K562 (cell line): Measurements from ENCODE around the gene CD4. TPM values are rescaled to one million over a fixed set of nuclear protein-coding genes. Genes with fewer than 3 reads are reported as not detected.
A peak's percentile ranks its signal among the peaks of the same experiment; 100 is the strongest.

Experiments
- ATF2 ChIP-seq: sonication (generic); formaldehyde crosslinking; IDR thresholded peaks from 2 replicates; pipeline ENCODE4 v1.8.1; 2022; ENCODE audit warnings: missing genetic modification reagents
- BCL6 ChIP-seq: fragments of 250-450 bp; sonication (Bioruptor Pico); IDR thresholded peaks from 2 replicates; pipeline ENCODE4 v1.4.0; 2020
- BRD4 ChIP-seq: fragments of 200-600 bp; sonication (generic); IDR thresholded peaks from 2 replicates; pipeline ENCODE4 v1.6.1; 2017; ENCODE audit warnings: inconsistent platforms
- CREB3L1 ChIP-seq: fragments of 450-650 bp; IDR thresholded peaks from 2 replicates; pipeline ENCODE4 v1.6.1; 2014; ENCODE audit warnings: low read depth, mild to moderate bottlenecking, moderate library complexity, borderline replicate concordance
- CUX1 ChIP-seq: fragments of 200-800 bp; sonication (Bioruptor generic); IDR thresholded peaks from 2 replicates; pipeline ENCODE4 v1.6.1; 2016; ENCODE audit warnings: missing genetic modification characterization, missing compliant biosample characterization
- FOS ChIP-seq: IDR thresholded peaks from 3 replicates; pipeline ENCODE4 v1.6.1; 2011; ENCODE audit not compliant: insufficient read length; ENCODE audit errors: extremely low read depth
- HMBOX1 ChIP-seq: sonication (generic); IDR thresholded peaks from 2 replicates; pipeline ENCODE4 v1.6.1; 2016
- JUND ChIP-seq, 2 experiments: IDR thresholded peaks; 2 replicates in 1 of 2; 3 replicates in 1 of 2; pipeline ENCODE4 v1.6.1; 2011; ENCODE audit warnings: borderline replicate concordance in 2 of 2, low read depth in 2 of 2, low read length in 2 of 2, improper control_type of control experiment in 1 of 2, missing biosample characterization in 1 of 2, missing genetic modification characterization in 1 of 2, missing genetic modification reagents in 1 of 2
- MAFG ChIP-seq: fragments of 450-650 bp; conservative IDR thresholded peaks from 2 replicates; pipeline ENCODE4 v1.6.1; 2016; ENCODE audit warnings: missing genetic modification characterization, missing compliant biosample characterization
- NR2F6 ChIP-seq: fragments of 450-650 bp; formaldehyde crosslinking; IDR thresholded peaks from 2 replicates; pipeline ENCODE4 v1.4.0; 2020; ENCODE audit warnings: mild to moderate bottlenecking
- SMARCE1 ChIP-seq: fragments of 450-650 bp; IDR thresholded peaks from 2 replicates; pipeline ENCODE4 v1.7.1; 2016; ENCODE audit warnings: mild to moderate bottlenecking
- VEZF1 ChIP-seq: fragments of 200-800 bp; sonication (Bioruptor generic); IDR thresholded peaks from 2 replicates; pipeline ENCODE4 v1.6.1; 2017; ENCODE audit warnings: missing genetic modification characterization, missing compliant biosample characterization
- ZFPM2 ChIP-seq: fragments of 250-450 bp; sonication (Bioruptor Pico); IDR thresholded peaks from 2 replicates; pipeline ENCODE4 v1.5.1; 2022; ENCODE audit warnings: mild to moderate bottlenecking
- ZNF644 ChIP-seq: fragments of 200-800 bp; sonication (Bioruptor generic); IDR thresholded peaks from 2 replicates; pipeline ENCODE4 v1.6.1; 2016; ENCODE audit warnings: low read depth, missing genetic modification characterization, missing compliant biosample characterization
- ZNF77 ChIP-seq: fragments of 250-450 bp; sonication (Bioruptor Pico); IDR thresholded peaks from 2 replicates; pipeline ENCODE4 v1.5.0; 2020
- ZNF79 ChIP-seq: fragments of 250-450 bp; sonication (Bioruptor Pico); IDR thresholded peaks from 2 replicates; pipeline ENCODE4 v1.4.0; 2020; ENCODE audit warnings: low read depth, mild to moderate bottlenecking, moderate library complexity
- ZSCAN29 ChIP-seq: fragments of 450-650 bp; IDR thresholded peaks from 2 replicates; pipeline ENCODE4 v1.6.1; 2017
- polyA plus RNA-seq, 8 experiments: library from polyadenylated mRNA; depleted of rRNA in 4 of 8; stranded (reverse) in 5 of 8; unstranded in 3 of 8; fragments of >200 nt; fragmentation: Nextera tagmentation in 2 of 8; fragmentation: Illumina TruSeq in 1 of 8; extraction: Ambion mirVana in 2 of 8; extraction: Trizol in 1 of 8; gene quantifications; 2 replicates each; pipeline versions ENCODE4 v1.2.1 to v1.2.3, GENCODE V29; 2011 to 2014; ENCODE audit warnings: inconsistent platforms in 1 of 8, missing spikeins in 1 of 8
- total RNA-seq, 7 experiments: library from RNA; depleted of rRNA in 6 of 7; stranded (reverse); fragments of >200 nt in 6 of 7; fragmentation: Illumina TruSeq in 2 of 7; extraction: Trizol in 2 of 7; gene quantifications; 2 replicates each; pipeline versions ENCODE4 v1.2.1 to v1.2.3, GENCODE V29; 2011 to 2021; ENCODE audit warnings: low replicate concordance in 1 of 7

CD4 gene
- total and polyA plus RNA-seq, 9 of the 15 experiments (the other 6 are each of a cell fraction or from before 2014, with no cell fraction given) = 0.06 to 0.27 (median 0.09) TPM; not detected in 5

GRCh38 chr12:6851921-6852650 is 62.8 kb downstream of the CD4 start, which contains the start of gene USP5 (continued):
- TF ChIP-seq FOS (peak; percentile 89), CREB3L1 (peak; percentile 98), ZFPM2 (CRISPR knock-in tag) (0 out of 2 replicates have a peak, but pooled peaks have one; percentile 27), HMBOX1 (0 out of 2 replicates have a peak, but pooled peaks have one; percentile 1), CUX1 (CRISPR knock-in tag) (peak; percentile 55; the same call in 1 of the 2 replicates), BRD4 (no peak), NR2F6 (CRISPR knock-in tag) (no peak), ZNF79 (CRISPR knock-in tag) (peak; percentile 81), ZNF644 (tag) (peak; percentile 99), ZNF77 (CRISPR knock-in tag) (no peak), MAFG (tag) (no peak), ATF2 (CRISPR knock-in tag) (no peak), BCL6 (peak; percentile 95), VEZF1 (CRISPR knock-in tag) (peak; percentile 77), SMARCE1 (no peak), ZSCAN29 (no peak), JUND (IDR thresholded peaks at IDR 0.05; ENCODE audit: borderline replicate concordance, low read depth, low read length) (no peak; the same call in 1 of the 2 replicates), JUND (tag; IDR thresholded peaks at IDR 0.05; ENCODE audit: borderline replicate concordance, low read depth, low read length) (peak; percentile 43; the same call in 2 of the 3 replicates)
